GM12878 (cell line): ENCODE results near the gene PSMB7. TPM values are rescaled to one million over a fixed set of nuclear protein-coding genes. Genes with fewer than 3 reads are reported as not detected.
A peak's percentile ranks its signal among the peaks of the same experiment; 100 is the strongest.

ENCODE experiments used
- ATAC-seq: fragments of 200-7000 bp; cut with Tn5 transposase; 3 replicates; pipeline ENCODE4 v1.9.1; 2020; ENCODE audit warnings: mild to moderate bottlenecking, moderate library complexity
- BruUV-seq: library from RNA; stranded (reverse); fragments of 400-500 nt; replicated peaks from 2 replicates; lab custom pipeline; 2021; lab: Mats Ljungman, UMichigan
- CTCF ChIA-PET: fragments of 300-600 bp; sonication (Branson Sonifier 250); formaldehyde crosslinking; extraction: SDS; loops from one replicate; lab custom pipeline; 2021; ENCODE audit warnings: inconsistent platforms; lab: Yijun Ruan, JAX
- POLR2A ChIA-PET: fragments of 350-600 bp; formaldehyde crosslinking; extraction: SDS; loops from one replicate; lab custom pipeline; 2021; ENCODE audit warnings: inconsistent platforms; lab: Charles Lee
- RAD21 ChIA-PET: fragments of 300-600 bp; sonication (Branson Sonifier 250); formaldehyde crosslinking; loops from one replicate; lab custom pipeline; 2023; ENCODE audit warnings: antibody characterized with exemption; ENCODE audit not compliant: unreplicated experiment; lab: Charles Lee
- SMC1A ChIA-PET: fragments of 300-600 bp; sonication (Branson Sonifier 250); formaldehyde crosslinking; loops from one replicate; lab custom pipeline; 2023; ENCODE audit not compliant: unreplicated experiment, uncharacterized antibody; lab: Charles Lee
- DNase-seq: peaks from one replicate; pipeline ENCODE4 v3.0.0-alpha.2; 2011; ENCODE audit warnings: low read depth, low spot score
- FAIRE-seq: peaks from 3 replicates; lab custom pipeline; 2011; peaks lifted over from hg19 to GRCh38; lab: Jason Lieb, UNC
- H2AFZ ChIP-seq: 2 replicates; pipeline ENCODE4 v1.6.0; 2011; ENCODE audit warnings: low read depth, low read length, control low read depth; ENCODE audit not compliant: control insufficient read depth
- H3K27ac ChIP-seq: 2 replicates; pipeline ENCODE4 v1.5.1; 2011; ENCODE audit warnings: control low read depth; ENCODE audit not compliant: control insufficient read depth, insufficient read depth
- H3K27me3 ChIP-seq, 2 experiments: replicated peaks in 1 of 2; 2 replicates each; pipeline versions ENCODE4 v1.6.0 to v1.6.1; 2011; ENCODE audit warnings: low read length in 1 of 2; ENCODE audit not compliant: control insufficient read depth in 2 of 2, insufficient read depth in 2 of 2
- H3K36me3 ChIP-seq, 2 experiments: 2 replicates each; pipeline ENCODE4 v1.5.1; 2011; ENCODE audit warnings: low read length in 1 of 2; ENCODE audit not compliant: control insufficient read depth in 2 of 2, insufficient read depth in 2 of 2
- H3K4me1 ChIP-seq: 2 replicates; pipeline ENCODE4 v1.6.1; 2011; ENCODE audit warnings: mild to moderate bottlenecking, low read length, moderate library complexity, mixed read lengths; ENCODE audit not compliant: control insufficient read depth, insufficient read depth
- H3K4me2 ChIP-seq: 2 replicates; pipeline ENCODE4 v1.6.0; 2011; ENCODE audit warnings: control low read depth; ENCODE audit not compliant: control insufficient read depth, insufficient read depth
- H3K4me3 ChIP-seq: fragments of 200-600 bp; sonication (generic); 2 replicates; pipeline ENCODE4 v1.5.1; 2016
- H3K79me2 ChIP-seq: 2 replicates; pipeline ENCODE4 v1.6.0; 2011; ENCODE audit warnings: low read length; ENCODE audit not compliant: control insufficient read depth, insufficient read depth
- H3K9ac ChIP-seq: 2 replicates; pipeline ENCODE4 v1.8.0; 2011; ENCODE audit warnings: low read length, control low read depth, mixed read lengths; ENCODE audit not compliant: control insufficient read depth, insufficient read depth
- H3K9me3 ChIP-seq: replicated peaks from 3 replicates; pipeline ENCODE4 v1.5.1; 2011; ENCODE audit warnings: mild to moderate bottlenecking, low read length; ENCODE audit not compliant: control insufficient read depth, insufficient read depth
- H4K20me1 ChIP-seq: 2 replicates; pipeline ENCODE4 v1.6.0; 2011; ENCODE audit not compliant: control insufficient read depth, insufficient read depth
- DPF2 ChIP-seq: fragments of 450-650 bp; IDR thresholded peaks from 2 replicates; pipeline ENCODE4 v1.6.1; 2017; ENCODE audit warnings: mild to moderate bottlenecking
- ESRRA ChIP-seq: IDR thresholded peaks from 2 replicates; pipeline ENCODE4 v1.6.1; 2012; ENCODE audit warnings: mild to moderate bottlenecking, low read length, improper control_type of control experiment
- MEF2B ChIP-seq: fragments of 450-650 bp; IDR thresholded peaks from 2 replicates; pipeline ENCODE4 v1.6.1; 2018; ENCODE audit warnings: mild to moderate bottlenecking, moderate library complexity; ENCODE audit not compliant: partially characterized antibody, poor library complexity, severe bottlenecking
- WGBS: methylation state at CpG from one replicate; pipeline ENCODE4 v1.1.6; 2016; ENCODE audit warnings: low lambda C conversion rate; ENCODE audit not compliant: insufficient replicate concordance, insufficient coverage; ENCODE audit errors: missing lambda C conversion rate; 5-methylcytosine and 5-hydroxymethylcytosine counted together
- in situ Hi-C: fragments of 300-500 bp; cut with MboI; formaldehyde crosslinking; loops from 9 replicates; pipeline ENCODE4 v1.14.3; 2018; ENCODE audit warnings: mixed read lengths
- intact Hi-C: fragments of 100-400 bp; cut with micrococcal nuclease; formaldehyde crosslinking; loops from one replicate; pipeline ENCODE4 v1.14.2; 2022; ENCODE audit not compliant: unreplicated experiment
- polyA plus RNA-seq, 11 experiments: library from polyadenylated mRNA; depleted of rRNA in 4 of 11; unstranded in 6 of 11; stranded (reverse) in 5 of 11; fragments of >200 nt; fragmentation: Nextera tagmentation in 4 of 11; fragmentation: Illumina TruSeq in 1 of 11; extraction: Ambion mirVana in 4 of 11; extraction: Trizol in 1 of 11; gene quantifications; 1 replicate in 1 of 11; 2 replicates in 10 of 11; pipeline versions ENCODE4 v1.2.1 to v1.2.3, GENCODE V29; 2011 to 2016; ENCODE audit warnings: inconsistent platforms in 2 of 11, missing spikeins in 2 of 11, low read depth in 1 of 11
- total RNA-seq, 4 experiments: library from RNA; depleted of rRNA in 3 of 4; stranded (reverse); fragments of >200 nt in 3 of 4; fragmentation: Illumina TruSeq in 1 of 4; extraction: Trizol in 1 of 4; gene quantifications; 2 replicates each; pipeline versions ENCODE4 v1.2.1 to v1.2.3, GENCODE V29; 2013 to 2021

The PSMB7 gene
- total and polyA plus RNA-seq, 10 of the 15 experiments (the other 5 are each of a cell fraction or from before 2014, with no cell fraction given): 174 to 564 (median 268) TPM

GRCh38 chr9:124419832-124420489 lies 4.7 kb upstream of the PSMB7 start:
- intact Hi-C loops (loop anchor here (1.0 to 5.0 kb wide), 6 partner anchors 27 to 347 kb away; no protein-coding TSS in a partner anchor), in situ Hi-C loops (loop anchor here (5.0 kb wide), 1 partner anchor 117 kb away; no protein-coding TSS in a partner anchor)
- TF ChIP-seq MEF2B (peak; percentile 38), ESRRA (peak; percentile 64; the same call in 1 of the 2 replicates), DPF2 (no peak)
- FAIRE-seq (no peak), ATAC-seq (0 out of 3 replicates have a peak, but pooled peaks have one; percentile 5), DNase-seq (no peak)
- Histone ChIP-seq H3K9ac (no peak overlapping the region), H3K4me1 (peaks cover 9% of the 10 kb centered on the region), H3K36me3 (no peaks in the 10 kb centered on the region), H2AFZ (peak overlapping the region; percentile 74), H4K20me1 (no peaks in the 10 kb centered on the region), H3K9me3 (peaks cover 3% of the 10 kb centered on the region; the same call in 1 of the 3 replicates), H3K79me2 (peaks cover 3% of the 10 kb centered on the region), H3K27ac (no peak overlapping the region), H3K4me2 (no peak overlapping the region), H3K27me3 (no peaks in the 10 kb centered on the region), H3K4me3 (no peak overlapping the region)
- POLR2A ChIA-PET: interaction anchor here (0.5 kb wide), 1 partner anchor 22 kb away, joined by 3 read pairs; no protein-coding TSS in a partner anchor
- CTCF ChIA-PET: interaction anchor here (0.7 to 5.8 kb wide), 17 partner anchors 8 to 433 kb away, joined by 3 to 69 read pairs (median 4); partner anchors contain the start of gene WDR38
- RAD21 ChIA-PET: interaction anchor here (0.9 to 5.0 kb wide), 6 partner anchors 10 to 344 kb away, joined by 3 to 36 read pairs (median 5); no protein-coding TSS in a partner anchor
- SMC1A ChIA-PET: interaction anchor here (0.6 to 5.3 kb wide), 4 partner anchors 54 to 293 kb away, joined by 3 to 44 read pairs (median 5); no protein-coding TSS in a partner anchor
- no TSS peak for BruUV-seq
- WGBS: 57% methylated on average over 6 of the region's 6 CpGs
